VCaP (cell line): ENCODE measurements around the gene NFKB2.
A peak's percentile ranks its signal among the peaks of the same experiment; 100 is the strongest.

Experiments
- H3K27ac ChIP-seq: fragments of 450-650 bp; 2 replicates; pipeline ENCODE4 v1.5.1; 2017
- CTCF ChIP-seq: fragments of 450-650 bp; conservative IDR thresholded peaks from 2 replicates; pipeline ENCODE4 v1.5.1; 2017; ENCODE audit warnings: mild to moderate bottlenecking, moderate library complexity

Gene NFKB2

GRCh38 chr10:102449321-102450123 lies 54.0 kb downstream of the NFKB2 start:
- no peak for TF ChIP-seq CTCF
- peak overlapping the region; percentile 99 for H3K27ac ChIP-seq

- H3K27ac ChIP-seq: peak overlapping the region; percentile 99
- TF ChIP-seq CTCF: no peak
Observed at GRCh38 chr10:102450124-102450373, 54.5 kb downstream of the NFKB2 start.

GRCh38 chr10:102450374-102451104 lies 55.0 kb downstream of the NFKB2 start:
- peak overlapping the region; percentile 99 for H3K27ac ChIP-seq
- no peak for TF ChIP-seq CTCF

GRCh38 chr10:102451105-102451969 lies 55.8 kb downstream of the NFKB2 start, which contains the start of gene C10orf95:
C10orf95 (minus strand) TSS chr10:102451543; CDS start chr10:102451093, 450 bp downstream.
- H3K27ac ChIP-seq: peak within 1 kb of the TSS; percentile 99
- no peak for TF ChIP-seq CTCF
